HepG2 (cell line): Measurements from ENCODE around the gene LAG3. TPM values are rescaled to one million over a fixed set of nuclear protein-coding genes. Genes with fewer than 3 reads are reported as not detected.

ENCODE experiments used
- CREBL2 ChIP-seq: sonication (generic); formaldehyde crosslinking; IDR thresholded peaks from 2 replicates; pipeline ENCODE4 v1.8.1; 2023; ENCODE audit warnings: missing genetic modification reagents, mild to moderate bottlenecking, borderline replicate concordance
- CTCF ChIP-seq: sonication (generic); formaldehyde crosslinking; IDR thresholded peaks from 2 replicates; pipeline ENCODE4 v1.5.0; 2020; ENCODE audit warnings: mild to moderate bottlenecking, missing genetic modification reagents, moderate library complexity
- DNMT3B ChIP-seq: conservative IDR thresholded peaks from 2 replicates; pipeline ENCODE4 v1.6.1; 2016; ENCODE audit warnings: missing biosample characterization, control low read depth
- FOXP4 ChIP-seq: sonication (generic); formaldehyde crosslinking; IDR thresholded peaks from 2 replicates; pipeline ENCODE4 v1.4.0; 2020; ENCODE audit warnings: missing genetic modification reagents
- JUNB ChIP-seq: sonication (generic); formaldehyde crosslinking; IDR thresholded peaks from 2 replicates; pipeline ENCODE4 v1.8.0; 2022; ENCODE audit warnings: missing genetic modification reagents, mild to moderate bottlenecking, borderline replicate concordance
- MYC ChIP-seq: sonication (generic); formaldehyde crosslinking; IDR thresholded peaks from 2 replicates; pipeline ENCODE4 v1.9.0; 2021; ENCODE audit warnings: missing genetic modification reagents, borderline replicate concordance
- RBFOX2 ChIP-seq: fragments of 200-400 bp; formaldehyde crosslinking; IDR thresholded peaks from 2 replicates; pipeline ENCODE4 v1.6.1; 2017; ENCODE audit warnings: low read depth, mild to moderate bottlenecking, low read length
- SALL1 ChIP-seq: sonication (generic); formaldehyde crosslinking; IDR thresholded peaks from 2 replicates; pipeline ENCODE4 v1.8.0; 2022; ENCODE audit warnings: mild to moderate bottlenecking, missing genetic modification reagents
- SIN3B ChIP-seq: fragments of 150-350 bp; IDR thresholded peaks from 2 replicates; pipeline ENCODE4 v1.6.1; 2014; ENCODE audit warnings: low read length
- SNAPC5 ChIP-seq: sonication (generic); formaldehyde crosslinking; IDR thresholded peaks from 2 replicates; pipeline ENCODE4 v1.8.1; 2023; ENCODE audit warnings: mild to moderate bottlenecking, missing genetic modification reagents, borderline replicate concordance
- ZFY ChIP-seq: sonication (generic); formaldehyde crosslinking; IDR thresholded peaks from 2 replicates; pipeline ENCODE4 v1.4.0; 2020; ENCODE audit warnings: missing genetic modification reagents
- ZHX1 ChIP-seq: sonication (generic); formaldehyde crosslinking; IDR thresholded peaks from 2 replicates; pipeline ENCODE4 v1.8.1; 2022; ENCODE audit warnings: low read depth, mild to moderate bottlenecking, missing genetic modification reagents
- ZIK1 ChIP-seq: sonication (generic); formaldehyde crosslinking; IDR thresholded peaks from 2 replicates; pipeline ENCODE4 v1.5.0; 2020; ENCODE audit warnings: mild to moderate bottlenecking, low read depth, missing genetic modification reagents, borderline replicate concordance
- ZNF101 ChIP-seq: sonication (generic); formaldehyde crosslinking; IDR thresholded peaks from 2 replicates; pipeline ENCODE4 v1.4.0; 2020; ENCODE audit warnings: mild to moderate bottlenecking, low read depth, missing genetic modification reagents, borderline replicate concordance
- ZNF512 ChIP-seq: sonication (generic); formaldehyde crosslinking; IDR thresholded peaks from 2 replicates; pipeline ENCODE4 v1.4.0; 2020; ENCODE audit warnings: mild to moderate bottlenecking, missing genetic modification reagents
- ZNF562 ChIP-seq: sonication (generic); formaldehyde crosslinking; IDR thresholded peaks from 2 replicates; pipeline ENCODE4 v1.8.0; 2022; ENCODE audit warnings: missing genetic modification reagents, borderline replicate concordance
- ZNF567 ChIP-seq: sonication (generic); formaldehyde crosslinking; IDR thresholded peaks from 2 replicates; pipeline ENCODE4 v1.8.1; 2023; ENCODE audit warnings: mild to moderate bottlenecking, missing genetic modification reagents, borderline replicate concordance
- ZNF768 ChIP-seq: sonication (generic); formaldehyde crosslinking; IDR thresholded peaks from 2 replicates; pipeline ENCODE4 v1.4.0; 2020; ENCODE audit warnings: missing genetic modification reagents
- polyA plus RNA-seq, 8 experiments: library from polyadenylated mRNA; depleted of rRNA in 3 of 8; stranded (reverse) in 7 of 8; unstranded in 1 of 8; fragments of >200 nt; fragmentation: Illumina TruSeq in 4 of 8; extraction: Trizol in 4 of 8; gene quantifications; 2 replicates each; pipeline versions ENCODE4 v1.2.1 to v1.2.3, GENCODE V29; 2011 to 2016; ENCODE audit warnings: low read depth in 4 of 8, missing spikeins in 1 of 8, mixed read lengths in 1 of 8; ENCODE audit not compliant: insufficient read depth in 1 of 8
- total RNA-seq, 5 experiments: library from RNA; depleted of rRNA; stranded (reverse); fragments of >200 nt; fragmentation: Illumina TruSeq; extraction: Trizol; gene quantifications; 2 replicates each; pipeline ENCODE4 v1.2.3, GENCODE V29; 2016; ENCODE audit warnings: low read depth in 1 of 5

The LAG3 gene
- total and polyA plus RNA-seq, 2 of the 13 experiments (the other 11 are each of a cell fraction or from before 2014, with no cell fraction given) = 0.11 to 0.26 TPM

- TF ChIP-seq JUNB (no peak), FOXP4 (CRISPR knock-in tag) (no peak), RBFOX2 (0 out of 2 replicates have a peak, but pooled peaks have one; percentile 9), ZIK1 (CRISPR knock-in tag) (0 out of 2 replicates have a peak, but pooled peaks have one; percentile 38), ZNF562 (CRISPR knock-in tag) (no peak), ZNF768 (CRISPR knock-in tag) (no peak), SIN3B (no peak), CTCF (CRISPR knock-in tag) (no peak), ZNF512 (CRISPR knock-in tag) (no peak), ZNF101 (0 out of 2 replicates have a peak, but pooled peaks have one; percentile 38), DNMT3B (no peak), CREBL2 (CRISPR knock-in tag) (no peak), SNAPC5 (no peak), SALL1 (CRISPR knock-in tag) (no peak), MYC (CRISPR knock-in tag) (no peak), ZHX1 (CRISPR knock-in tag) (no peak), ZNF567 (CRISPR knock-in tag) (no peak), ZFY (CRISPR knock-in tag) (no peak)
Observed at GRCh38 chr12:6768437-6768914, 3.8 kb upstream of the LAG3 start (continued).
